ENCODE data around the gene VPS8.

VPS8 gene

GRCh38 chr3:185082149-185082548, 270.2 kb downstream of the VPS8 start:
- no peaks in the 10 kb centered on the region for H3K36me3 ChIP-seq (ENCODE audit: low read length)
- H3K27ac ChIP-seq (ENCODE audit: low read depth, low read length), result no peak overlapping the region
- H3K4me2 ChIP-seq (ENCODE audit: low read depth, low read length, poor library complexity, severe bottlenecking), result no peak overlapping the region
- H3K9me2 ChIP-seq (replicated peaks; ENCODE audit: insufficient read depth, low read length), result no peaks in the 10 kb centered on the region
- H4K20me1 ChIP-seq (ENCODE audit: low read depth, low read length), result no peaks in the 10 kb centered on the region
- H3K4me3 ChIP-seq (ENCODE audit: insufficient read depth, low read length, poor library complexity, severe bottlenecking), result no peak overlapping the region
- no peak overlapping the region for H2AFZ ChIP-seq (ENCODE audit: low read depth, low read length, severe bottlenecking)
- H3K27me3 ChIP-seq (ENCODE audit: low read length), result no peaks in the 10 kb centered on the region
- no peaks in the 10 kb centered on the region for H3K79me2 ChIP-seq (ENCODE audit: insufficient read depth, low read length)
- H3K9me3 ChIP-seq (ENCODE audit: insufficient read depth, low read length), result no peaks in the 10 kb centered on the region
- no peak for TF ChIP-seq CTCF (IDR thresholded peaks at IDR 0.05; ENCODE audit: insufficient read depth, low read length, poor library complexity, severe bottlenecking)
- no peak for TF ChIP-seq EZH2phosphoT487 (conservative IDR thresholded peaks at IDR 0.05; ENCODE audit: low read length)
- no peaks in the 10 kb centered on the region for H3F3A ChIP-seq (ENCODE audit: insufficient read depth)
- no peak overlapping the region for H3K9ac ChIP-seq (ENCODE audit: low read length)

- Histone ChIP-seq H3K9ac (ENCODE audit: low read length) (no peak overlapping the region), H3K4me3 (ENCODE audit: insufficient read depth, low read length, poor library complexity, severe bottlenecking) (no peak overlapping the region), H3K27me3 (ENCODE audit: low read length) (no peaks in the 10 kb centered on the region), H2AFZ (ENCODE audit: low read depth, low read length, severe bottlenecking) (no peak overlapping the region), H3K9me3 (ENCODE audit: insufficient read depth, low read length) (no peaks in the 10 kb centered on the region), H3K4me2 (ENCODE audit: low read depth, low read length, poor library complexity, severe bottlenecking) (no peak overlapping the region), H3F3A (ENCODE audit: insufficient read depth) (no peaks in the 10 kb centered on the region), H3K36me3 (ENCODE audit: low read length) (no peaks in the 10 kb centered on the region), H3K27ac (ENCODE audit: low read depth, low read length) (no peak overlapping the region), H3K9me2 (replicated peaks; ENCODE audit: insufficient read depth, low read length) (no peaks in the 10 kb centered on the region), H4K20me1 (ENCODE audit: low read depth, low read length) (no peaks in the 10 kb centered on the region), H3K79me2 (ENCODE audit: insufficient read depth, low read length) (no peaks in the 10 kb centered on the region)
- TF ChIP-seq CTCF (IDR thresholded peaks at IDR 0.05; ENCODE audit: insufficient read depth, low read length, poor library complexity, severe bottlenecking), result no peak
- TF ChIP-seq EZH2phosphoT487 (conservative IDR thresholded peaks at IDR 0.05; ENCODE audit: low read length), result no peak
These were observed 270.9 kb downstream of the VPS8 start for GRCh38 chr3:185082829-185083228.

GRCh38 chr3:185084402-185084801, 272.4 kb downstream of the VPS8 start:
- no peaks in the 10 kb centered on the region for H3F3A ChIP-seq (ENCODE audit: insufficient read depth)
- H3K9me2 ChIP-seq (replicated peaks; ENCODE audit: insufficient read depth, low read length), result no peaks in the 10 kb centered on the region
- H4K20me1 ChIP-seq (ENCODE audit: low read depth, low read length), result no peaks in the 10 kb centered on the region
- H3K36me3 ChIP-seq (ENCODE audit: low read length), result no peaks in the 10 kb centered on the region
- no peaks in the 10 kb centered on the region for H3K9me3 ChIP-seq (ENCODE audit: insufficient read depth, low read length)
- no peak overlapping the region for H3K4me3 ChIP-seq (ENCODE audit: insufficient read depth, low read length, poor library complexity, severe bottlenecking)
- TF ChIP-seq CTCF (IDR thresholded peaks at IDR 0.05; ENCODE audit: insufficient read depth, low read length, poor library complexity, severe bottlenecking) (no peak), EZH2phosphoT487 (conservative IDR thresholded peaks at IDR 0.05; ENCODE audit: low read length) (no peak)
- H3K4me2 ChIP-seq (ENCODE audit: low read depth, low read length, poor library complexity, severe bottlenecking), result no peak overlapping the region
- H3K27me3 ChIP-seq (ENCODE audit: low read length), result no peaks in the 10 kb centered on the region
- H3K79me2 ChIP-seq (ENCODE audit: insufficient read depth, low read length), result no peaks in the 10 kb centered on the region
- no peak overlapping the region for H2AFZ ChIP-seq (ENCODE audit: low read depth, low read length, severe bottlenecking)
- no peak overlapping the region for H3K27ac ChIP-seq (ENCODE audit: low read depth, low read length)
- H3K9ac ChIP-seq (ENCODE audit: low read length), result no peak overlapping the region

All from SU-DHL-6 (cell line).